ENCODE results near the gene C11orf52.
"Not testable (repeated sequence)": the region's sequence is repeated elsewhere in the genome, so short reads cannot be mapped to it uniquely, and the experiment has no call there.

The C11orf52 gene

GRCh38 chr11:111918390-111919256 is at the start of gene C11orf52:
Gene C11orf52 (plus strand): TSS chr11:111918913. CDS start chr11:111918973, 60 bp downstream.
- peak; percentile 96 for DNase-seq

DNA sequence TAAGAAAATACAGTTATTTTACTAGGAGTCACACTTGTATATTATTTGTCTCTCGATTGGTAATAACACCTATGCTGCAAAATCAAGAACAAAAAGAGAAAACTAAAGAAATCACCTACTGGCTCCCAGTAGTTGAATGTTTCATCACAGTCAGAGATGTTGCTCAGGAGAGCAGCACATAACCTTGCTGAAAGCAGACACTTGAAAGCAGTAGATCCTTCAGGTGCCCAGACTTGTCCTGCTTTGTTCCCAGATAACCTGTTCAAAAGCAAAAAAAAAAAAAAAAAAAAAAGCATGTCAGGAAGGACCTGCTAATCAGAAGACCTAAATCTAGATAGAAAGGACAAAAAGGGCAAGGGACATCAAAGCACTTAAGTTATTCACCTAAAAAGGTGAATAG is 48.6 kb upstream of the C11orf52 start:
- DNase-seq: no peak

- no peak for DNase-seq
Observed at GRCh38 chr11:111870522-111870885, 48.2 kb upstream of the C11orf52 start.

- peak; percentile 57 for DNase-seq
Observed at GRCh38 chr11:111870886-111871692, 47.6 kb upstream of the C11orf52 start, which contains the start of gene ALG9. Gene ALG9 (minus strand): TSS chr11:111871581. CDS start chr11:111871482, 99 bp downstream.

- DNase-seq: no peak
Observed at GRCh38 chr11:111871693-111872161, 47.0 kb upstream of the C11orf52 start.

DNA sequence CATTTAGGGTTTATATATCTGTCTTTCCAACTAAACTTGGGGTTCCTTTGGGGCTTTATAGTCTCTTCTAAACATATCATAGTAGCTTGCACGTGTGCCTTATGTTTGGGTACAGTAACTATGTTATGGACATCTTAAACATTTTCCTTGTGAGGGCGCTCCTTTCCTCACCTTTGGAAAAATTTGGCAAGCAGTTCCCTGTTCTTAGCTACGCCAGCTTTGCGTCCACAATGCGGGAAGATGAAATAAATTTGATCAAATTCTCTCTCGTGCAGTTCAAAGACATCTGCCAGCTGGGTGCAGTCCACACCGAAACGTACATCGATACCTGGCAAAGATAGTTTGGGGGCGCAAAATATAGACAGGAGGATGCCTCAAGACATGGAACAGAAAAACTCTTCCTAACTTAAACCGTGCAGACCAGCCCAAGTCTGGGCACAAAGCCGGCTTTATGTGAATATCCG is 40.3 kb upstream of the C11orf52 start:
- peak; percentile 22 for DNase-seq

- DNase-seq: peak; percentile 98
Observed at GRCh38 chr11:111878849-111879636, 39.7 kb upstream of the C11orf52 start, which contains the start of the genes CFAP68 and FDXACB1. Gene CFAP68 (plus strand): TSS chr11:111879541. CDS start chr11:111879561, 20 bp downstream. Gene FDXACB1 (minus strand): TSS chr11:111879165. CDS start chr11:111879132, 33 bp downstream.

GRCh38 chr11:111879637-111879960 is 39.1 kb upstream of the C11orf52 start:
- no peak for DNase-seq

DNA sequence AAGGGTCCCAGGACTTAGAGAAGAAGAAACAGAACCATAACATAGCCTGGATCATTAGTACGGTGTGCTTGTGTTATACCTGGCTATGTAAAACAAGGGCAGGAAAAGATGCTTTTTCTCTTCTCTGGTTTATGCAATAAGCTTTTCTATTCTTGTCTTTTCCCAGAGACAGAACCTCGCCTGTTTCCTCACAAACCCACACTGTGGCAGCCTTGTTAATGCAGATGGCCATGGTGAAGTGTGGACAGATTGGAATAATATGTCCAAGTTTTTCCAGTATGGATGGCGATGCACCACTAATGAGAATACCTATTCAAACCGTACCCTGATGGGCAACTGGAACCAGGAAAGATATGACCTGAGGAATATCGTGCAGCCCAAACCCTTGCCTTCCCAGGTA is 36.5 kb upstream of the C11orf52 start:
- no peak for DNase-seq

- DNase-seq: not testable (repeated sequence)
Observed at GRCh38 chr11:111885053-111885452, 33.7 kb upstream of the C11orf52 start.

DNA sequence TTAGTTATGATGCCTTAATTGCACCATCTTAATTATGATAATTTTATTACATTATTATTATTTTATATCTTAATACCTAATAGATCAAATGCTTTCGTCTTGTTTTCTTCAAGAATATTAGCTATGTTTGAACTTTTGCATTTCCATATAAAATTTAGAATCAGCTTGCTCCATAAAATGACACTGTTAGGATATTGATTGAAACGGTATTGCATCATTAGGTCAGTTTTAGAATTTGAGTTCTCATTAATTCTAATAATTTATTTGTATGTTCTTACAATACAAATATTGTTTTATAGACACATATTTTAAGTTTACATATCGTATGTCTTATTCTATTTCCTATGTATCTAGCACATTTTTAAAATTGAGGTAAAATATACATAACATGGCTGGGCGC is 32.7 kb upstream of the C11orf52 start:
- DNase-seq: no peak

GRCh38 chr11:111886844-111887243 is 31.9 kb upstream of the C11orf52 start:
- no peak for DNase-seq

DNA sequence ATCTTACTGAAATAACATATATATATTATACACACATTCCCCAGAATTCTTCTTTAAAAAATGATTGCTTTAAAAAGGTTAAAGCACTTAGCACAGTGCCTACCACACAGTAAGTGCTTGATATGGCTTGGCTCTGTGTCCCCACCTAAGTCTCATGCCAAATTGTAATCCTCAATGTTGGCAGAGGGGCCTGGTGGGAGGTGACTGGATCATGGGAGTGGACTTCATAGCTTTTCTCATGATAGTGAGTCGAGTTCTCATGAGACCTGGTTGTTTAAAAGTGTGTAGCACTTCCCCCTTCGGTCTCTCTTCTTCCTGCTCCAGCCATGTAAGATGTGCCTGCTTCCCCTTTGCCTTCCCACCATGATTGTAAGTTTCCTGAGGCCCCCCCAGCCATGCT is 13.3 kb upstream of the C11orf52 start:
- no peak for DNase-seq

DNA sequence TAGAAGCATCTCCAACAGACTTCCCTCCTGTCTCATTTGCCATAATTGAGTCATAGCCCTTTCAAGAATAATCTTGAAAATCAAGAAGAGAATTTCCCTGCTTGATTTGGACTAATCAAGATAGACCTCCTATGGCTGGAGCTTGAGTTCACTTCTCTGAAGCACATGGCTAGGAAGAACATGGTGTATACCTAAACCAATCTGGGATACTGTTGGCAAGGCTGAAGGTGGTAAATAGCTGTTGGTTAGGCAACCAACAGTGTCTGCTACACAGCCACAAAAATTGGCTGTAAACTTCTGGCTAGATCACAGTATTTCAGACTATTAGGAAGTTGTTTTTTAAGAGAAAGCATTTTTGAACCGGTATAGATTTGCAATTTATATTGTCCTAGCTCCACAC is 12.0 kb upstream of the C11orf52 start:
- DNase-seq: no peak

DNA sequence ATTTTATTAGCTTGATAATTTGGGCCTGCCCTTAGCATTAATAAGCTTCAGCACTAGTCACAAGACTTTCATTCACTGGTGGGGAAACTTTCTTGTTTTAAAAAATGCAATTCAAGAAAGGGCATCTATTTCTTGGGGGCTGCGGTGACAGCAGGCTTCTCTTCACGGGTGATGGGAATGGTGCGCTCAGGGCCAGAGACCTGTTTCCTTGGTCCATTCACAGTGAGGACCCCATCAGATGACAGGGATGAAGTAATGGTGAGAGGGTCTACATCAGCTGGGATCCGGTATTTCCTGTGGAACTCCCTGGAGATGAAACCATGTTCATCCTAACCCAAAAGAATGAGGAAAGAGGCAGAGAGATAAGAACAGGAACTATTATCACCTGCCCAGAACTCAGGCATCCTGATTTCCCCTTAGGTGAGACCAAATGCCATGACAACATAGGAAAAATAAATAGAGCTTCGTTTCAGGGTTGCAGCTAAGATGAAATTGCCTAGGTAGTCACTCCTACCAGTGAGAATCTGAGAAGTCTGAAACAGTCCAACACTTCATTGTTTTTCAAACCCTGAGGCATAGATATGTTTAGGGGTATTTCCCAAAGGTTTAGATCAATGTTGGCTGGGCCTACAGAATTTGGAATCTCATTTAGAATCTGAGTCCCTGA is 9.9 kb upstream of the C11orf52 start:
- DNase-seq: no peak

GRCh38 chr11:111909378-111909777 is 9.3 kb upstream of the C11orf52 start:
- no peak for DNase-seq

GRCh38 chr11:111910676-111911562 is 7.8 kb upstream of the C11orf52 start:
- DNase-seq: no peak

DNA sequence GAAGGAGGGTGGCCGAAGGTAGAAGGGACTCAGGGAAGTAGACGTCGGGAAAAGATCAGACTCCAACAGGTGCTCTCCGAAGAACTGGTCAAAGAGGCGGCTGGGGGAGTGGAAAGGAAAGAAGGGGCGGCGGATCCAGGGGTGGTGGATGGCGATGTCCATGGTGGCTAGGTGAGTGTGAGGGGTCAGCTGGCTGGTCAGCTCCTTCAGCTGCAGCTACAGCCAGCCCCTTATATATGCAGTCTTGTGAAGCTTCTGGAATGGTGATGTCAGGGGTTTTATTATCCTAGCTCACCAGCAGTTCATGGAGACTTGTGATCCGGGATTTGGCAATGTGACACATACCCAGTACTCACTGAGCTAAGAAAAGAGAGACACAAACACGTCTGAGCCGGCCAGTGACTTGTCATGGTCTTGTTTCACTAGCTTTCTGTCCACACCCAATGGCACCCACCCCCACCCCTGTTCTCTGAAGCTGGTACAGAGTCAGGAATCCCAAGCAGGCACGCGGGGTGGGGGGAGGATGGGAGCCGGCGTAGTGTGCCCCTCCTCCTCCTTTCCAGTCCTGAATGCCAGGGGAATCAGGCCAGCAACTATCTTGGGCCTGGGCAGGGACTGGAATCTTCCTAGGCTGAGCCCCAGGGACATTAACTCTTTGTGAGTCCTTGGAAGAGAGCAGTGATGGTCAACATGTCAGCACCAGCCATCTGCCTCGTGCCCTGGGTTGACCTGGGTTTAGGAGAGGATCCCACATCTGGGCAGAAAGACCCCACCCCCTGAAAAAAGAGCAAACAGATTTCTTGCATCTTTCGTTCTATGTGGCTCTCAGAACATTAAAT is 6.9 kb upstream of the C11orf52 start, which contains the start of gene CRYAB:
TSS of gene CRYAB (minus strand) at position 208 of the 839 bp plus-strand sequence. CDS start at position 162, 46 bp downstream.
- no peak for DNase-seq

- no peak for DNase-seq
Observed at GRCh38 chr11:111912535-111912934, 6.2 kb upstream of the C11orf52 start, which contains the start of gene HSPB2. Gene HSPB2 (plus strand): TSS chr11:111912734. CDS start chr11:111912830, 96 bp downstream.
